ENCODE results near the gene PTCH1. TPM values are rescaled to one million over a fixed set of nuclear protein-coding genes. Genes with fewer than 3 reads are reported as not detected.

The PTCH1 gene
- total and polyA plus RNA-seq, 2 experiments from 2014 or later, result 21.4 to 34.1 TPM

DNA sequence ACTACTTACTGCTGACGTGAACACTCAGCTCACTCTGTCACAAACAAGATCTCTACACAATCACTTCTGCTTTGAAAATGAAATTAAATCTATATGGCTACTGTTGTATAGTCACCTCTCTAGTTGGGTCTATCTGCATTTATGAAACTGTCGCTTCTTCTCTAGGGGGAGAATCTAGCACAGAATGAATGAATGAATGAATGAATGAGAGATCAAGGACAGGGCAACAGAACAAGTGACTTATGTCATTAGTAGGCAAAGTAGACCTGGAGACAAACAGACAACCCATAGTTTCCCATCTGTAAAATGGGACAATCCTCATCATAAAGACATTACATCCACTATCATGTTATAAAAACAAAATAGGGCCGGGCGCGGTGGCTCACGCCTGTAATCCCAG, 13.4 kb downstream of the PTCH1 start:
- Histone ChIP-seq H3F3A (replicated peaks; ENCODE audit: low read depth) (no peaks in the 10 kb centered on the region), H4K20me1 (replicated peaks; ENCODE audit: insufficient read depth) (peaks cover 28% of the 10 kb centered on the region), H3K27me3 (ENCODE audit: insufficient read depth) (no peaks in the 10 kb centered on the region), H3K27ac (ENCODE audit: low read depth) (no peak overlapping the region), H2AFZ (no peak overlapping the region), H3K4me1 (ENCODE audit: insufficient read depth) (peaks cover 33% of the 10 kb centered on the region), H3K9me2 (ENCODE audit: insufficient read depth) (no peaks in the 10 kb centered on the region; the same call in 1 of the 2 replicates), H3K36me3 (ENCODE audit: insufficient read depth) (peaks cover 6% of the 10 kb centered on the region; the same call in 1 of the 2 replicates), H3K79me2 (replicated peaks; ENCODE audit: insufficient read depth) (peaks cover 87% of the 10 kb centered on the region), H3K4me2 (no peak overlapping the region), H3K4me3 (no peak overlapping the region)
- H3K4me3 Mint-ChIP-seq, result no peak overlapping the region
- DNase-seq (ENCODE audit: low spot score) (no peak), ATAC-seq (no peak)
- H3K4me1 Mint-ChIP-seq, result peaks cover 39% of the 10 kb centered on the region
- TF ChIP-seq REST (IDR thresholded peaks at IDR 0.05; ENCODE audit: unreplicated experiment), result no peak
- TF ChIP-seq POLR2AphosphoS5 (IDR thresholded peaks at IDR 0.05; ENCODE audit: low read depth), result no peak
- H3K9me3 Mint-ChIP-seq, result no peaks in the 10 kb centered on the region
- H3K36me3 Mint-ChIP-seq (ENCODE audit: low read depth), result peaks cover 4% of the 10 kb centered on the region
- no peak overlapping the region for H3K27ac Mint-ChIP-seq
- H3K27me3 Mint-ChIP-seq (ENCODE audit: insufficient read depth, low read depth, poor library complexity), result peaks cover 18% of the 10 kb centered on the region

- H3K27me3 ChIP-seq (ENCODE audit: insufficient read depth), result no peaks in the 10 kb centered on the region
- ATAC-seq (no peak), DNase-seq (ENCODE audit: low spot score) (no peak)
- no peaks in the 10 kb centered on the region for H3F3A ChIP-seq (replicated peaks; ENCODE audit: low read depth)
- H3K36me3 ChIP-seq (ENCODE audit: insufficient read depth), result peaks cover 6% of the 10 kb centered on the region; the same call in 1 of the 2 replicates
- no peak overlapping the region for H3K27ac ChIP-seq (ENCODE audit: low read depth)
- peaks cover 90% of the 10 kb centered on the region for H3K79me2 ChIP-seq (replicated peaks; ENCODE audit: insufficient read depth)
- no peak overlapping the region for H3K4me3 ChIP-seq
- H2AFZ ChIP-seq, result no peak overlapping the region
- H3K4me3 Mint-ChIP-seq, result no peak overlapping the region
- H4K20me1 ChIP-seq (replicated peaks; ENCODE audit: insufficient read depth), result peaks cover 28% of the 10 kb centered on the region
- H3K4me1 Mint-ChIP-seq, result peaks cover 48% of the 10 kb centered on the region
- H3K27ac Mint-ChIP-seq, result no peak overlapping the region
- H3K9me3 Mint-ChIP-seq, result no peaks in the 10 kb centered on the region
- H3K36me3 Mint-ChIP-seq (ENCODE audit: low read depth), result peaks cover 4% of the 10 kb centered on the region; the same call in 2 of the 3 replicates
- no peaks in the 10 kb centered on the region; the same call in 1 of the 2 replicates for H3K9me2 ChIP-seq (ENCODE audit: insufficient read depth)
- H3K4me1 ChIP-seq (ENCODE audit: insufficient read depth), result peaks cover 44% of the 10 kb centered on the region
- H3K27me3 Mint-ChIP-seq (ENCODE audit: insufficient read depth, low read depth, poor library complexity), result peaks cover 14% of the 10 kb centered on the region
- H3K4me2 ChIP-seq, result 0 out of 2 replicates have a peak overlapping the region, but pooled peaks have one; percentile 24
- TF ChIP-seq NANOG (IDR thresholded peaks at IDR 0.05; ENCODE audit: borderline replicate concordance) (no peak), ZNF331 (CRISPR knock-in tag; IDR thresholded peaks at IDR 0.05; ENCODE audit: low read depth) (no peak), ZNF114 (CRISPR knock-in tag; IDR thresholded peaks at IDR 0.05) (no peak), JUNB (IDR thresholded peaks at IDR 0.05; ENCODE audit: unreplicated experiment) (no peak), EZH2phosphoT487 (IDR thresholded peaks at IDR 0.05; ENCODE audit: unreplicated experiment) (no peak), STAT1 (IDR thresholded peaks at IDR 0.05; ENCODE audit: unreplicated experiment) (no peak), EZH2 (IDR thresholded peaks at IDR 0.05; ENCODE audit: low read depth, unreplicated experiment) (no peak), ZNF462 (CRISPR knock-in tag; IDR thresholded peaks at IDR 0.05) (no peak), CREB1 (CRISPR knock-in tag; IDR thresholded peaks at IDR 0.05; ENCODE audit: low read depth) (no peak)
Observed at GRCh38 chr9:95502248-95502647, 14.5 kb downstream of the PTCH1 start.

Data from GM23338 (cell line).